NCI-H1105 treated with DMSO at 0.1 percent for 48 hours (cell line): ENCODE data around the gene HJURP.

Experiments used
- DNase-seq: peaks from one replicate; lab custom pipeline; 2025; lab: John Stamatoyannopoulos, UW

The HJURP gene

GRCh38 chr2:233815861-233816260 is 38.5 kb downstream of the HJURP start:
- no peak for DNase-seq

- no peak for DNase-seq
Observed at GRCh38 chr2:233814056-233814835, 40.1 kb downstream of the HJURP start.

GRCh38 chr2:233813236-233814055 is 40.9 kb downstream of the HJURP start:
- DNase-seq: no peak

- DNase-seq: no peak
Observed at GRCh38 chr2:233811732-233812131, 42.6 kb downstream of the HJURP start.

- DNase-seq: no peak
Observed at GRCh38 chr2:233811087-233811486, 43.2 kb downstream of the HJURP start.

- no peak for DNase-seq
Observed at GRCh38 chr2:233810385-233810784, 44.0 kb downstream of the HJURP start.

GRCh38 chr2:233807966-233808935 is 46.1 kb downstream of the HJURP start:
- no peak for DNase-seq

GRCh38 chr2:233807215-233807865 is 47.0 kb downstream of the HJURP start:
- DNase-seq: no peak

GRCh38 chr2:233803994-233804393 is 50.3 kb downstream of the HJURP start:
- no peak for DNase-seq

- no peak for DNase-seq
Observed at GRCh38 chr2:233803292-233803911, 50.9 kb downstream of the HJURP start.

- no peak for DNase-seq
Observed at GRCh38 chr2:233802132-233802815, 52.1 kb downstream of the HJURP start.

- no peak for DNase-seq
Observed at GRCh38 chr2:233801357-233802131, 52.8 kb downstream of the HJURP start.

GRCh38 chr2:233800208-233800607 is 54.1 kb downstream of the HJURP start:
- DNase-seq: no peak

GRCh38 chr2:233799716-233800115 is 54.6 kb downstream of the HJURP start:
- no peak for DNase-seq

- DNase-seq: no peak
Observed at GRCh38 chr2:233799087-233799665, 55.2 kb downstream of the HJURP start.

GRCh38 chr2:233798335-233799086 is 55.8 kb downstream of the HJURP start:
- DNase-seq: no peak

GRCh38 chr2:233796254-233796653 is 58.1 kb downstream of the HJURP start:
- DNase-seq: no peak

- no peak for DNase-seq
Observed at GRCh38 chr2:233795735-233796171, 58.6 kb downstream of the HJURP start.
